K562 (cell line): ENCODE measurements around the gene PDCD10. TPM values are rescaled to one million over a fixed set of nuclear protein-coding genes. Genes with fewer than 3 reads are reported as not detected.
A peak's percentile ranks its signal among the peaks of the same experiment; 100 is the strongest.

Source experiments
- E2F6 ChIP-seq, 2 experiments: IDR thresholded peaks; 2 replicates each; pipeline ENCODE4 v1.6.1; 2011; ENCODE audit warnings: borderline replicate concordance in 1 of 2, control low read depth in 1 of 2, low read depth in 1 of 2, low read length in 1 of 2, mild to moderate bottlenecking in 1 of 2, mixed read lengths in 1 of 2, moderate library complexity in 1 of 2; ENCODE audit not compliant: insufficient read depth in 1 of 2, insufficient read length in 1 of 2, poor library complexity in 1 of 2, severe bottlenecking in 1 of 2; ENCODE audit errors: extremely low read depth in 1 of 2
- ELF4 ChIP-seq: fragments of 450-650 bp; formaldehyde crosslinking; IDR thresholded peaks from 2 replicates; pipeline ENCODE4 v1.4.0; 2022; ENCODE audit warnings: missing genetic modification characterization
- ESRRB ChIP-seq: fragments of 250-450 bp; sonication (Bioruptor Pico); IDR thresholded peaks from 2 replicates; pipeline ENCODE4 v1.5.0; 2020; ENCODE audit warnings: mild to moderate bottlenecking, moderate library complexity, borderline replicate concordance
- GTF2A2 ChIP-seq: IDR thresholded peaks from 2 replicates; pipeline ENCODE4 v1.6.1; 2016; ENCODE audit warnings: mild to moderate bottlenecking, missing genetic modification characterization, missing compliant biosample characterization
- GTF2E2 ChIP-seq: fragments of 200-800 bp; sonication (Bioruptor generic); IDR thresholded peaks from 2 replicates; pipeline ENCODE4 v1.6.1; 2016; ENCODE audit warnings: missing genetic modification characterization, missing compliant biosample characterization
- HMGN3 ChIP-seq: IDR thresholded peaks from 2 replicates; pipeline ENCODE4 v1.6.1; 2011; ENCODE audit warnings: borderline replicate concordance, low read depth, mild to moderate bottlenecking, mixed read lengths, low read length; ENCODE audit not compliant: insufficient read length; ENCODE audit errors: extremely low read depth
- ILK ChIP-seq: fragments of 450-650 bp; IDR thresholded peaks from 2 replicates; pipeline ENCODE4 v1.6.1; 2016; ENCODE audit warnings: missing genetic modification characterization, low read depth, mild to moderate bottlenecking, missing compliant biosample characterization, moderate library complexity, borderline replicate concordance
- KAT2B ChIP-seq: IDR thresholded peaks from one replicate; pipeline ENCODE4 v1.6.1; 2012; ENCODE audit warnings: low read depth, mild to moderate bottlenecking, control low read depth, inconsistent platforms, low read length, moderate library complexity
- MAFF ChIP-seq: IDR thresholded peaks from 2 replicates; pipeline ENCODE4 v1.6.1; 2012; ENCODE audit warnings: low read length, improper control_type of control experiment
- MNT ChIP-seq, 2 experiments: fragments of 450-650 bp; conservative IDR thresholded peaks; 2 replicates each; pipeline ENCODE4 v1.6.1; 2017; ENCODE audit warnings: mild to moderate bottlenecking in 2 of 2, moderate library complexity in 2 of 2
- NUFIP1 ChIP-seq: fragments of 450-650 bp; IDR thresholded peaks from 2 replicates; pipeline ENCODE4 v1.6.1; 2018; ENCODE audit not compliant: partially characterized antibody
- PPARD ChIP-seq: fragments of 250-450 bp; sonication (Bioruptor Pico); IDR thresholded peaks from 2 replicates; pipeline ENCODE4 v1.8.0; 2022; ENCODE audit warnings: inconsistent platforms, mild to moderate bottlenecking, moderate library complexity
- PTRF ChIP-seq: fragments of 450-650 bp; IDR thresholded peaks from 2 replicates; pipeline ENCODE4 v1.6.1; 2016; ENCODE audit warnings: mild to moderate bottlenecking, missing genetic modification characterization, missing compliant biosample characterization
- PYGO2 ChIP-seq: fragments of 450-650 bp; IDR thresholded peaks from 2 replicates; pipeline ENCODE4 v1.6.1; 2016; ENCODE audit warnings: mild to moderate bottlenecking, missing genetic modification characterization, moderate library complexity, missing compliant biosample characterization
- RFX7 ChIP-seq: fragments of 250-450 bp; sonication (Bioruptor Pico); IDR thresholded peaks from 2 replicates; pipeline ENCODE4 v1.5.1; 2021; ENCODE audit warnings: mild to moderate bottlenecking
- RHOXF2B ChIP-seq: fragments of 250-450 bp; sonication (Bioruptor Pico); conservative IDR thresholded peaks from 2 replicates; pipeline ENCODE4 v1.5.1; 2021
- SMAD4 ChIP-seq: fragments of 250-450 bp; sonication (Bioruptor Pico); conservative IDR thresholded peaks from 2 replicates; pipeline ENCODE4 v1.8.0; 2021; ENCODE audit warnings: inconsistent platforms, mild to moderate bottlenecking, moderate library complexity
- TBP ChIP-seq: optimal IDR thresholded peaks from 2 replicates; pipeline ENCODE3; 2011; ENCODE audit warnings: low read depth, low read length, improper control_type of control experiment
- UBTF ChIP-seq, 2 experiments: IDR thresholded peaks; 2 replicates each; pipeline ENCODE4 v1.6.1; 2012; ENCODE audit warnings: improper control_type of control experiment in 2 of 2, low read depth in 2 of 2, low read length in 2 of 2, borderline replicate concordance in 1 of 2
- ZKSCAN1 ChIP-seq: fragments of 150-350 bp; IDR thresholded peaks from 2 replicates; pipeline ENCODE4 v1.6.1; 2016; ENCODE audit warnings: low read depth, low read length
- ZNF121 ChIP-seq: sonication (generic); formaldehyde crosslinking; conservative IDR thresholded peaks from 2 replicates; pipeline ENCODE4 v1.8.0; 2022; ENCODE audit warnings: missing genetic modification reagents
- ZNF184 ChIP-seq: sonication (generic); formaldehyde crosslinking; IDR thresholded peaks from 2 replicates; pipeline ENCODE4 v1.5.0; 2020; ENCODE audit warnings: missing genetic modification reagents
- ZNF277 ChIP-seq: fragments of 250-450 bp; sonication (Bioruptor Pico); IDR thresholded peaks from 2 replicates; pipeline ENCODE4 v1.8.0; 2022; ENCODE audit warnings: inconsistent platforms, mild to moderate bottlenecking, moderate library complexity, borderline replicate concordance
- ZNF507 ChIP-seq: conservative IDR thresholded peaks from 2 replicates; pipeline ENCODE4 v1.6.1; 2017; ENCODE audit warnings: missing genetic modification characterization, missing compliant biosample characterization
- polyA plus RNA-seq, 8 experiments: library from polyadenylated mRNA; depleted of rRNA in 4 of 8; stranded (reverse) in 5 of 8; unstranded in 3 of 8; fragments of >200 nt; fragmentation: Nextera tagmentation in 2 of 8; fragmentation: Illumina TruSeq in 1 of 8; extraction: Ambion mirVana in 2 of 8; extraction: Trizol in 1 of 8; gene quantifications; 2 replicates each; pipeline versions ENCODE4 v1.2.1 to v1.2.3, GENCODE V29; 2011 to 2014; ENCODE audit warnings: inconsistent platforms in 1 of 8, missing spikeins in 1 of 8
- total RNA-seq, 7 experiments: library from RNA; depleted of rRNA in 6 of 7; stranded (reverse); fragments of >200 nt in 6 of 7; fragmentation: Illumina TruSeq in 2 of 7; extraction: Trizol in 2 of 7; gene quantifications; 2 replicates each; pipeline versions ENCODE4 v1.2.1 to v1.2.3, GENCODE V29; 2011 to 2021; ENCODE audit warnings: low replicate concordance in 1 of 7

The PDCD10 gene
- total and polyA plus RNA-seq, 9 of the 15 experiments (the other 6 are each of a cell fraction or from before 2014, with no cell fraction given): 121 to 476 (median 232) TPM

GRCh38 chr3:167723872-167724271 lies 10.8 kb downstream of the PDCD10 start (continued):
- TF ChIP-seq E2F6 (IDR thresholded peaks at IDR 0.05; ENCODE audit: borderline replicate concordance in 1 of 2, extremely low read depth in 1 of 2, insufficient read depth in 1 of 2, insufficient read length in 1 of 2, low read depth in 1 of 2, low read length in 1 of 2, poor library complexity in 1 of 2, severe bottlenecking in 1 of 2): no peak
- no peak for TF ChIP-seq KAT2B
- no peak for TF ChIP-seq GTF2E2 (tag)
- TF ChIP-seq NUFIP1: no peak
- no peak for TF ChIP-seq ILK (tag)
- TF ChIP-seq ZNF277 (CRISPR knock-in tag): no peak
- TF ChIP-seq SMAD4: peak; percentile 42; the same call in 1 of the 2 replicates
- TF ChIP-seq HMGN3: no peak
- TF ChIP-seq MNT (conservative IDR thresholded peaks at IDR 0.05): peak; percentile 54 to 84; a peak in 3 of 4 replicates
- no peak for TF ChIP-seq PYGO2
- no peak for TF ChIP-seq RHOXF2B (CRISPR knock-in tag)
- TF ChIP-seq GTF2A2 (tag): no peak
- peak; percentile 41 for TF ChIP-seq TBP
- no peak for TF ChIP-seq ZNF184
- TF ChIP-seq PTRF (tag): no peak
- no peak for TF ChIP-seq PPARD (CRISPR knock-in tag)
- no peak for TF ChIP-seq ZNF507 (tag)
- 0 out of 4 replicates have a peak, but pooled peaks of 1 of the 2 experiments have one; percentile 33 for TF ChIP-seq UBTF (IDR thresholded peaks at IDR 0.05; ENCODE audit: borderline replicate concordance in 1 of 2, low read depth in 2 of 2, low read length in 2 of 2)
- TF ChIP-seq ZKSCAN1: 0 out of 2 replicates have a peak, but pooled peaks have one; percentile 37
- no peak for TF ChIP-seq ELF4 (CRISPR knock-in tag)
- no peak for TF ChIP-seq RFX7 (CRISPR knock-in tag)
- TF ChIP-seq ESRRB (CRISPR knock-in tag): no peak
- no peak for TF ChIP-seq MAFF
- no peak for TF ChIP-seq ZNF121 (CRISPR knock-in tag)
